ENCODE data around the gene OVOL1. TPM values are rescaled to one million over a fixed set of nuclear protein-coding genes. Genes with fewer than 3 reads are reported as not detected.
A peak's percentile ranks its signal among the peaks of the same experiment; 100 is the strongest.

Gene OVOL1
- total and polyA plus RNA-seq, 2 of the 13 experiments (the other 11 are each of a cell fraction or from before 2014, with no cell fraction given), result 0.01 TPM; not detected in 1

- TF ChIP-seq ZNF687 (CRISPR knock-in tag; IDR thresholded peaks at IDR 0.05) (peak; percentile 83), GATA4 (IDR thresholded peaks at IDR 0.05; ENCODE audit: borderline replicate concordance, low read depth) (no peak), RXRB (CRISPR knock-in tag; IDR thresholded peaks at IDR 0.05; ENCODE audit: borderline replicate concordance) (0 out of 2 replicates have a peak, but pooled peaks have one; percentile 20), SP1 (IDR thresholded peaks at IDR 0.05) (no peak), SP1 (CRISPR knock-in tag; IDR thresholded peaks at IDR 0.05) (peak; percentile 40; the same call in 1 of the 2 replicates), FOXA3 (CRISPR knock-in tag; IDR thresholded peaks at IDR 0.05) (0 out of 2 replicates have a peak, but pooled peaks have one; percentile 18), KDM2A (CRISPR knock-in tag; IDR thresholded peaks at IDR 0.05; ENCODE audit: borderline replicate concordance, low read depth) (0 out of 2 replicates have a peak, but pooled peaks have one; percentile 19), NFYC (CRISPR knock-in tag; IDR thresholded peaks at IDR 0.05) (no peak), PATZ1 (CRISPR knock-in tag; IDR thresholded peaks at IDR 0.05) (peak; percentile 45; the same call in 1 of the 2 replicates), ARNTL (CRISPR knock-in tag; IDR thresholded peaks at IDR 0.05) (peak; percentile 64; the same call in 1 of the 2 replicates), SIN3A (IDR thresholded peaks at IDR 0.05; ENCODE audit: borderline replicate concordance, low read depth, low read length) (0 out of 2 replicates have a peak, but pooled peaks have one; percentile 27), ZNF576 (CRISPR knock-in tag; IDR thresholded peaks at IDR 0.05) (0 out of 2 replicates have a peak, but pooled peaks have one; percentile 29), ARID5B (CRISPR knock-in tag; IDR thresholded peaks at IDR 0.05) (0 out of 2 replicates have a peak, but pooled peaks have one; percentile 23), MAX (IDR thresholded peaks at IDR 0.05) (peak; percentile 56; the same call in 1 of the 2 replicates), ZNF296 (CRISPR knock-in tag; conservative IDR thresholded peaks at IDR 0.05) (no peak)
Observed at GRCh38 chr11:65781152-65781961, 5.5 kb upstream of the OVOL1 start (continued).

Measured in HepG2 (cell line).